H1 (cell line): ENCODE data around the gene F13B. TPM values are rescaled to one million over a fixed set of nuclear protein-coding genes. Genes with fewer than 3 reads are reported as not detected.

Experiments used
- CTCF ChIA-PET: fragments of 300-600 bp; sonication (Branson Sonifier 250); formaldehyde crosslinking; loops from one replicate; lab custom pipeline; 2021; ENCODE audit not compliant: partially characterized antibody; lab: Charles Lee
- POLR2A ChIA-PET: fragments of 300-600 bp; sonication (Branson Sonifier 250); formaldehyde crosslinking; loops from one replicate; lab custom pipeline; 2021; ENCODE audit warnings: inconsistent platforms; ENCODE audit not compliant: partially characterized antibody; lab: Charles Lee
- DNase-seq, 2 experiments: peaks; one replicate each; pipeline versions ENCODE4 v3.0.0 to v3.0.0-alpha.2; 2010 to 2022; ENCODE audit warnings: low spot score in 2 of 2, low read depth in 1 of 2, mixed read lengths in 1 of 2
- FAIRE-seq: peaks from 2 replicates; lab custom pipeline; 2011; peaks lifted over from hg19 to GRCh38; lab: Jason Lieb, UNC
- H2AFZ ChIP-seq: 2 replicates; pipeline ENCODE4 v1.8.1; 2012; ENCODE audit warnings: low read length, inconsistent platforms
- H2AK5ac ChIP-seq: 2 replicates; pipeline ENCODE4 v1.6.1; 2013; ENCODE audit warnings: low read depth, low read length
- H2BK120ac ChIP-seq: replicated peaks from 2 replicates; pipeline ENCODE3; 2013; ENCODE audit warnings: low read depth, low read length, inconsistent platforms
- H2BK12ac ChIP-seq: 2 replicates; pipeline ENCODE4 v1.6.1; 2013; ENCODE audit warnings: low read depth, low read length
- H2BK15ac ChIP-seq: 2 replicates; pipeline ENCODE4 v1.6.1; 2013; ENCODE audit warnings: low read length
- H2BK20ac ChIP-seq: 2 replicates; pipeline ENCODE4 v1.6.1; 2013; ENCODE audit warnings: low read length
- H2BK5ac ChIP-seq: 2 replicates; pipeline ENCODE4 v1.6.1; 2013; ENCODE audit warnings: low read depth, low read length
- H3K14ac ChIP-seq: 2 replicates; pipeline ENCODE4 v1.6.1; 2013; ENCODE audit warnings: inconsistent platforms; ENCODE audit not compliant: insufficient read length
- H3K18ac ChIP-seq: 2 replicates; pipeline ENCODE4 v1.6.1; 2013; ENCODE audit warnings: low read length; ENCODE audit errors: extremely low read depth
- H3K23ac ChIP-seq: 2 replicates; pipeline ENCODE4 v1.6.1; 2013; ENCODE audit warnings: inconsistent platforms; ENCODE audit not compliant: insufficient read length
- H3K23me2 ChIP-seq: 2 replicates; pipeline ENCODE4 v1.6.1; 2013; ENCODE audit warnings: low read depth, low read length
- H3K27ac ChIP-seq: 2 replicates; pipeline ENCODE4 v1.6.1; 2011; ENCODE audit warnings: low read depth, low read length, inconsistent platforms
- H3K27me3 ChIP-seq, 4 experiments: replicated peaks in 1 of 4; 1 replicate in 1 of 4; 2 replicates in 3 of 4; pipeline versions ENCODE4 v1.6.1 to v1.8.1; 2011 to 2013; ENCODE audit warnings: low read length in 3 of 4, mild to moderate bottlenecking in 3 of 4, inconsistent platforms in 2 of 4, mixed read lengths in 2 of 4, moderate library complexity in 1 of 4; ENCODE audit not compliant: control insufficient read depth in 3 of 4, insufficient read depth in 3 of 4; ENCODE audit errors: extremely low read depth in 1 of 4
- H3K36me3 ChIP-seq, 4 experiments: 2 replicates each; pipeline versions ENCODE4 v1.6.1 to v1.8.1; 2011 to 2013; ENCODE audit warnings: mild to moderate bottlenecking in 4 of 4, low read length in 3 of 4, moderate library complexity in 2 of 4, control low read depth in 1 of 4, inconsistent platforms in 1 of 4; ENCODE audit not compliant: insufficient read depth in 4 of 4, control insufficient read depth in 2 of 4
- H3K4ac ChIP-seq: replicated peaks from 2 replicates; pipeline ENCODE3; 2013; ENCODE audit warnings: low read length, low read depth, mixed read lengths, inconsistent platforms; ENCODE audit not compliant: insufficient read length
- H3K4me1 ChIP-seq, 4 experiments: replicated peaks in 1 of 4; 1 replicate in 1 of 4; 2 replicates in 3 of 4; pipeline versions ENCODE4 v1.6.1 to v1.8.1; 2011 to 2013; ENCODE audit warnings: low read length in 3 of 4, inconsistent platforms in 2 of 4, mixed read lengths in 1 of 4; ENCODE audit not compliant: insufficient read depth in 4 of 4, control insufficient read depth in 3 of 4
- H3K4me2 ChIP-seq, 2 experiments: 2 replicates each; pipeline versions ENCODE4 v1.6.1 to v1.8.1; 2011 to 2013; ENCODE audit warnings: low read depth in 2 of 2, low read length in 2 of 2, control low read depth in 1 of 2, inconsistent platforms in 1 of 2, mild to moderate bottlenecking in 1 of 2; ENCODE audit not compliant: insufficient read depth in 1 of 2
- H3K4me3 ChIP-seq, 4 experiments: fragments of 200-600, 300-600 bp in 1 of 4; sonication (generic), shearing (Covaris generic), sonication (Bioruptor Twin) in 1 of 4; 2 replicates each; pipeline versions ENCODE4 v1.5.1 to v1.8.1; 2011 to 2016; ENCODE audit warnings: low read length in 4 of 4, low read depth in 3 of 4, control low read depth in 2 of 4, inconsistent platforms in 2 of 4, mild to moderate bottlenecking in 2 of 4, mixed read lengths in 1 of 4, moderate library complexity in 1 of 4; ENCODE audit not compliant: insufficient read depth in 2 of 4; ENCODE audit errors: extremely low read depth in 1 of 4
- H3K56ac ChIP-seq: replicated peaks from 2 replicates; pipeline ENCODE3; 2013; ENCODE audit warnings: low read depth, mild to moderate bottlenecking, mixed read lengths, low read length, inconsistent platforms; ENCODE audit not compliant: insufficient read length
- H3K79me1 ChIP-seq: 2 replicates; pipeline ENCODE4 v1.6.1; 2013; ENCODE audit warnings: low read depth, low read length, control low read depth
- H3K79me2 ChIP-seq, 2 experiments: 2 replicates each; pipeline versions ENCODE4 v1.6.1 to v1.8.1; 2012 to 2013; ENCODE audit warnings: low read length in 2 of 2, mild to moderate bottlenecking in 2 of 2, inconsistent platforms in 1 of 2; ENCODE audit not compliant: insufficient read depth in 2 of 2, control insufficient read depth in 1 of 2
- H3K9ac ChIP-seq, 4 experiments: replicated peaks in 1 of 4; 1 replicate in 1 of 4; 2 replicates in 3 of 4; pipeline versions ENCODE4 v1.6.1 to v1.8.1; 2011 to 2013; ENCODE audit warnings: low read depth in 3 of 4, low read length in 3 of 4, control low read depth in 2 of 4, mild to moderate bottlenecking in 2 of 4, moderate library complexity in 2 of 4, inconsistent platforms in 1 of 4; ENCODE audit errors: extremely low read depth in 1 of 4
- H3K9me3 ChIP-seq, 2 experiments: 2 replicates each; pipeline versions ENCODE4 v1.6.1 to v1.8.1; 2012 to 2013; ENCODE audit warnings: mild to moderate bottlenecking in 2 of 2, moderate library complexity in 2 of 2, control low read depth in 1 of 2, inconsistent platforms in 1 of 2, low read depth in 1 of 2, low read length in 1 of 2, mixed read lengths in 1 of 2; ENCODE audit not compliant: insufficient read depth in 2 of 2
- H4K20me1 ChIP-seq, 2 experiments: replicated peaks in 1 of 2; 2 replicates each; pipeline versions ENCODE3 to v1.8.1; 2011 to 2013; ENCODE audit warnings: inconsistent platforms in 2 of 2, low read length in 2 of 2, mild to moderate bottlenecking in 1 of 2; ENCODE audit not compliant: insufficient read depth in 2 of 2, control insufficient read depth in 1 of 2
- H4K5ac ChIP-seq: 2 replicates; pipeline ENCODE4 v1.6.1; 2013; ENCODE audit warnings: low read length, low read depth, mixed read lengths, inconsistent platforms; ENCODE audit not compliant: insufficient read length
- H4K8ac ChIP-seq: 2 replicates; pipeline ENCODE4 v1.8.0; 2013; ENCODE audit warnings: mild to moderate bottlenecking, moderate library complexity, low read length, inconsistent platforms; ENCODE audit not compliant: insufficient read depth; ENCODE audit errors: extremely low read depth
- H4K91ac ChIP-seq: replicated peaks from 2 replicates; pipeline ENCODE3; 2013; ENCODE audit warnings: low read length, mixed read lengths, inconsistent platforms; ENCODE audit not compliant: insufficient read length
- CBX5 ChIP-seq: fragments of 300-800, 300-1000 bp; sonication (generic); IDR thresholded peaks from 2 replicates; pipeline ENCODE4 v1.7.1; 2016; ENCODE audit warnings: antibody characterized with exemption, low read length, low read depth
- CTCF ChIP-seq, 3 experiments: IDR thresholded peaks; 1 replicate in 2 of 3; 2 replicates in 1 of 3; pipeline versions ENCODE4 v1.5.1 to v1.6.1; 2011; ENCODE audit warnings: low read length in 3 of 3, mild to moderate bottlenecking in 3 of 3, inconsistent platforms in 2 of 3, low read depth in 1 of 3, moderate library complexity in 1 of 3; ENCODE audit not compliant: insufficient read depth in 1 of 3; ENCODE audit errors: control extremely low read depth in 1 of 3
- EZH2 ChIP-seq: fragments of 200-600 bp; sonication (generic); IDR thresholded peaks from 2 replicates; pipeline ENCODE4 v1.7.1; 2012; ENCODE audit warnings: low read depth, mild to moderate bottlenecking, moderate library complexity, low read length, inconsistent platforms; ENCODE audit not compliant: severe bottlenecking
- FOSL1 ChIP-seq: IDR thresholded peaks from 2 replicates; pipeline ENCODE4 v1.6.1; 2011; ENCODE audit warnings: mild to moderate bottlenecking, low read depth, low read length, moderate library complexity; ENCODE audit not compliant: insufficient read depth
- GTF2F1 ChIP-seq: IDR thresholded peaks from 2 replicates; pipeline ENCODE4 v1.6.1; 2012; ENCODE audit warnings: low read depth, low read length, improper control_type of control experiment, borderline replicate concordance
- NANOG ChIP-seq: IDR thresholded peaks from 2 replicates; pipeline ENCODE4 v1.6.1; 2011; ENCODE audit warnings: low read length, low read depth, mild to moderate bottlenecking, inconsistent platforms; ENCODE audit not compliant: insufficient read depth, poor library complexity, severe bottlenecking
- POLR2AphosphoS5 ChIP-seq: IDR thresholded peaks from 2 replicates; pipeline ENCODE4 v1.6.1; 2011; ENCODE audit warnings: low read depth, low read length
- RNF2 ChIP-seq: fragments of 200-900, 300-1000 bp; sonication (generic); IDR thresholded peaks from 2 replicates; pipeline ENCODE4 v1.7.1; 2016; ENCODE audit warnings: borderline replicate concordance, low read depth, mild to moderate bottlenecking, antibody characterized with exemption, low read length; ENCODE audit not compliant: poor library complexity, severe bottlenecking; ENCODE audit errors: missing control alignments
- SIRT6 ChIP-seq: IDR thresholded peaks from one replicate; pipeline ENCODE4 v1.7.1; 2012; ENCODE audit warnings: low read length, inconsistent platforms
- SP2 ChIP-seq: IDR thresholded peaks from 2 replicates; pipeline ENCODE4 v1.6.1; 2012; ENCODE audit warnings: mild to moderate bottlenecking, low read length, inconsistent platforms
- SRF ChIP-seq: IDR thresholded peaks from 2 replicates; pipeline ENCODE4 v1.6.1; 2011; ENCODE audit warnings: mild to moderate bottlenecking, low read depth, low read length, moderate library complexity
- TEAD4 ChIP-seq: IDR thresholded peaks from 2 replicates; pipeline ENCODE4 v1.6.1; 2012; ENCODE audit warnings: low read depth, low read length, inconsistent platforms, mixed read lengths
- WGBS, 2 experiments: shearing (Covaris generic) in 1 of 2; methylation state at CpG; one replicate each; pipeline versions ENCODE4 v1.1.6 to v1.1.7; 2013 to 2015; ENCODE audit warnings: low lambda C conversion rate in 2 of 2, mixed read lengths in 2 of 2, inconsistent platforms in 1 of 2, low coverage in 1 of 2, missing lambda C conversion rate in 1 of 2; ENCODE audit not compliant: insufficient replicate concordance in 2 of 2, insufficient coverage in 1 of 2, insufficient read length in 1 of 2; ENCODE audit errors: extremely low coverage in 1 of 2, missing lambda C conversion rate in 1 of 2; 5-methylcytosine and 5-hydroxymethylcytosine counted together
- polyA plus RNA-seq, 7 experiments: library from polyadenylated mRNA; depleted of rRNA in 3 of 7; stranded (reverse) in 5 of 7; unstranded in 2 of 7; fragments of >200 nt in 5 of 7; fragments of 200-250 nt in 2 of 7; gene quantifications; 1 replicate in 5 of 7; 2 replicates in 1 of 7; 4 replicates in 1 of 7; pipeline versions ENCODE4 v1.2.1 to v1.2.3, GENCODE V29; 2011 to 2013; ENCODE audit warnings: missing spikeins in 2 of 7, mixed read lengths in 2 of 7
- total RNA-seq: library from RNA; stranded (reverse); fragmentation: NEBNext Ultra II Directional; extraction: Animal tissue kit (Norgen Biotek cat#: 25700); gene quantifications from 2 replicates; pipeline ENCODE4 v1.2.1, GENCODE V29; 2021

The F13B gene
- total and polyA plus RNA-seq, 2 of the 8 experiments (the other 6 are each of a cell fraction or from before 2014, with no cell fraction given), result not detected

GRCh38 chr1:197080323-197080722 lies 13.3 kb upstream of the F13B start:
- H2AFZ ChIP-seq, result no peak overlapping the region
- no peaks in the 10 kb centered on the region for H3K79me1 ChIP-seq
- H3K9ac ChIP-seq, result no peak overlapping the region
- peaks cover 10 to 40% (median 30%) of the 10 kb centered on the region in 4 experiments for H3K36me3 ChIP-seq
- H3K23me2 ChIP-seq, result no peaks in the 10 kb centered on the region
- H4K8ac ChIP-seq, result no peak overlapping the region
- H3K4me2 ChIP-seq, result no peak overlapping the region
- no peak overlapping the region for H3K18ac ChIP-seq
- WGBS, 2 experiments, result 78% methylated on average over 2 of the region's 2 CpGs; no CpG with 5 or more reads in 1 of the 2 experiments
- H2AK5ac ChIP-seq, result no peak overlapping the region
- ChIA-PET CTCF (no interaction called here), POLR2A (no interaction called here)
- no peak overlapping the region for H3K23ac ChIP-seq
- no peak overlapping the region for H3K56ac ChIP-seq
- no peak overlapping the region for H3K27ac ChIP-seq
- no peaks in the 10 kb centered on the region for H3K4me1 ChIP-seq
- FAIRE-seq, result no peak
- H3K27me3 ChIP-seq, result no peaks in the 10 kb centered on the region
- no peak overlapping the region for H3K4me3 ChIP-seq
- no peak overlapping the region for H2BK20ac ChIP-seq
- DNase-seq, result no peak
- H2BK120ac ChIP-seq, result no peak overlapping the region
- H3K79me2 ChIP-seq, result no peaks in the 10 kb centered on the region
- no peak overlapping the region for H2BK5ac ChIP-seq
- H2BK15ac ChIP-seq, result no peak overlapping the region
- peaks cover 28 to 32% of the 10 kb centered on the region in 2 experiments for H3K9me3 ChIP-seq
- no peak overlapping the region for H4K91ac ChIP-seq
- H4K20me1 ChIP-seq, result no peaks in the 10 kb centered on the region
- H2BK12ac ChIP-seq, result no peak overlapping the region
- no peak overlapping the region for H3K4ac ChIP-seq
- no peak overlapping the region for H4K5ac ChIP-seq
- H3K14ac ChIP-seq, result no peak overlapping the region
- TF ChIP-seq NANOG, result no peak
- no peak for TF ChIP-seq RNF2
- no peak for TF ChIP-seq SP2
- TF ChIP-seq POLR2AphosphoS5, result no peak
- TF ChIP-seq GTF2F1, result no peak
- no peak for TF ChIP-seq SIRT6
- no peak for TF ChIP-seq CTCF (IDR thresholded peaks at IDR 0.05; ENCODE audit: control extremely low read depth in 1 of 3, insufficient read depth in 1 of 3, low read depth in 1 of 3, low read length in 3 of 3)
- no peak for TF ChIP-seq TEAD4
- no peak for TF ChIP-seq FOSL1
- no peak for TF ChIP-seq CBX5
- TF ChIP-seq EZH2, result no peak
- no peak for TF ChIP-seq SRF
